GM10248 (cell line): ENCODE data around the gene CKMT2.

Experiments used
- CTCF ChIA-PET: fragments of 300-600 bp; sonication (Branson Sonifier 250); formaldehyde crosslinking; extraction: SDS; loops from one replicate; lab custom pipeline; 2021; ENCODE audit warnings: antibody characterized with exemption; lab: Yijun Ruan, JAX
- POLR2A ChIA-PET: fragments of 350-650 bp; sonication (Branson Sonifier 250); formaldehyde crosslinking; extraction: SDS; loops from one replicate; lab custom pipeline; 2020; ENCODE audit warnings: antibody characterized with exemption; lab: Yijun Ruan, JAX
- DNase-seq: peaks from one replicate; pipeline ENCODE4 v3.0.0; 2012; ENCODE audit errors: extremely low spot score
- TF ChIP-seq, protein P1 (sequence below): IDR thresholded peaks from 2 replicates; pipeline ENCODE4 v1.5.1; 2012; ENCODE audit warnings: mild to moderate bottlenecking, low read depth; ENCODE audit errors: extremely low read depth, missing control alignments, control extremely low read depth

CKMT2 gene

DNA sequence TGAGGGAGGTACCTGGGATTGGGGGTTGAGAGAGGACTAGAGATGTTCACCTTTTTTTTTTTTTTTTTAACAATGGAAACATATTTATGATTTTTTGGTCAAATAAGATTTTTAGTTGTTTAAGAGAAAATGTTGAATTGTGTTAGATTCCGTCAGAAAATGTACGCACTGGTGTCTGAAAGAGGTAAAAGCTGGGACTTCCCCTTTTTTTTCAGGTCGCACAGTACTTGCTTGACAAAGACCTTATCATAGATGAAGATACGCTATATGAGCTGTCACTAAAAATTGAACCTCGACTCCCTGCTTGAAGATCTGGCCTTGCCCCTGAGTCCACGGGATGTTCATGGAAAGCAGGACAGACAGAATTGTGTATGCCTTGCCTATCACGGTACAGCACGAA is 7.7 kb upstream of the CKMT2 start:
- POLR2A ChIA-PET, result no interaction called here
- TF ChIP-seq, protein P1, sequence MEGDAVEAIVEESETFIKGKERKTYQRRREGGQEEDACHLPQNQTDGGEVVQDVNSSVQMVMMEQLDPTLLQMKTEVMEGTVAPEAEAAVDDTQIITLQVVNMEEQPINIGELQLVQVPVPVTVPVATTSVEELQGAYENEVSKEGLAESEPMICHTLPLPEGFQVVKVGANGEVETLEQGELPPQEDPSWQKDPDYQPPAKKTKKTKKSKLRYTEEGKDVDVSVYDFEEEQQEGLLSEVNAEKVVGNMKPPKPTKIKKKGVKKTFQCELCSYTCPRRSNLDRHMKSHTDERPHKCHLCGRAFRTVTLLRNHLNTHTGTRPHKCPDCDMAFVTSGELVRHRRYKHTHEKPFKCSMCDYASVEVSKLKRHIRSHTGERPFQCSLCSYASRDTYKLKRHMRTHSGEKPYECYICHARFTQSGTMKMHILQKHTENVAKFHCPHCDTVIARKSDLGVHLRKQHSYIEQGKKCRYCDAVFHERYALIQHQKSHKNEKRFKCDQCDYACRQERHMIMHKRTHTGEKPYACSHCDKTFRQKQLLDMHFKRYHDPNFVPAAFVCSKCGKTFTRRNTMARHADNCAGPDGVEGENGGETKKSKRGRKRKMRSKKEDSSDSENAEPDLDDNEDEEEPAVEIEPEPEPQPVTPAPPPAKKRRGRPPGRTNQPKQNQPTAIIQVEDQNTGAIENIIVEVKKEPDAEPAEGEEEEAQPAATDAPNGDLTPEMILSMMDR, result no peak
- CTCF ChIA-PET, result interaction anchor here (0.6 to 1.1 kb wide), 2 partner anchors 20 to 513 kb away, joined by 3 read pairs; no protein-coding TSS in a partner anchor
- DNase-seq, result no peak

DNA sequence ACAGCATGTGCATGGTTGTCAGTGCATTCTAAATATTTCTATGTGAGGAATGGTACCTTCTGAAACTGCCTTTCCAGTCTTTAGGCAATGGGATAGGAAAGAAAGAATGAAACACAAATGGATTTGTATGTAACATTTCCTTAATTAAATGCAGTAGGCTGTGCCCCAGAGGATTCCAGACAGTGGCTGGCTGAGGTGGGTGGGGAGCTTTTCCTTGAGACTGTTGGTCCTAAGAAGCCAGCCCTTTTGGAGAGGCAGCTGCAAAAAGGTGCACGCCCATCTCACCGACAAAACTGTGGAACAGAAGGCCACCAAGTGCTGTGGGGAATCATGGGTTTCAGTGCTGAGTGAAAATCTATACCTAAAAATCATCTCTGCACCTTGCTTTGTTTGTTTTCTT is 6.8 kb upstream of the CKMT2 start:
- DNase-seq, result no peak
- POLR2A ChIA-PET, result no interaction called here
- CTCF ChIA-PET, result no interaction called here
- TF ChIP-seq, protein P1, result no peak

DNA sequence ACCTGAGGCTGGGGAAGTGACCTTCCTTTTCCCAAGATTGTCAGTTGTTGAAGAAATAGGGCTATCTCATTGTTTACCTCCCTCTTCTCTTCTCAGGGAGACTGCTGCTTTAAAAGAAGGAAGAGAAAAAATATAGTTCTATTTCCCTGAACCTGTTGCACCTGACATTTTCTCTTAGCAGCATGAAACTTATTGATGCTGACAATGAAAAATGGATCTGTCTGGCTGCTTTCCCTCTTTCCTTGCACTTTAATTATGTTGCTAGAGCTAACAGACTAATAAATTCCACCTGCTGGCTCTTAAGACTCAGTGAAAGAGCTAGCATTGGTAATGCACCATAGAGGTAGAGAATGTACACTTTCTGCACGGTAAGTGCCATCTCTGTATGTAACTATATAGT is 6.2 kb upstream of the CKMT2 start:
- TF ChIP-seq, protein P1, result no peak
- ChIA-PET CTCF (no interaction called here), POLR2A (no interaction called here)
- no peak for DNase-seq

GRCh38 chr5:81228084-81228483 is 5.0 kb upstream of the CKMT2 start:
- TF ChIP-seq, protein P1, result no peak
- DNase-seq, result no peak
- ChIA-PET CTCF (interaction anchor here (0.9 kb wide), 1 partner anchor 21 kb away, joined by 3 read pairs; no protein-coding TSS in a partner anchor), POLR2A (no interaction called here)

- CTCF ChIA-PET, result interaction anchor here (2.1 kb wide), 1 partner anchor 12 kb away, joined by 5 read pairs; no protein-coding TSS in a partner anchor
- TF ChIP-seq, protein P1, result no peak
- no peak for DNase-seq
- POLR2A ChIA-PET, result no interaction called here
Measured at GRCh38 chr5:81230416-81230815, 2.7 kb upstream of the CKMT2 start.

GRCh38 chr5:81232464-81233079 is 550 bp upstream of the CKMT2 start:
- CTCF ChIA-PET, result interaction anchor here (2.0 to 2.1 kb wide), 2 partner anchors 10 to 67 kb away, joined by 5 to 7 read pairs; no protein-coding TSS in a partner anchor
- no peak for DNase-seq
- TF ChIP-seq, protein P1, result no peak
- POLR2A ChIA-PET, result no interaction called here
